ENCODE results near the gene SPTLC1. TPM values are rescaled to one million over a fixed set of nuclear protein-coding genes. Genes with fewer than 3 reads are reported as not detected.

SPTLC1 gene
- total and polyA plus RNA-seq, 2 experiments from 2014 or later, result 54.8 to 100 TPM

GRCh38 chr9:92163276-92163675, 48.1 kb upstream of the SPTLC1 start:
- H3K4me3 Mint-ChIP-seq, result no peak overlapping the region
- H3K4me2 ChIP-seq, result no peak overlapping the region
- DNase-seq (ENCODE audit: low spot score) (no peak), ATAC-seq (no peak)
- no peaks in the 10 kb centered on the region for H3K27me3 ChIP-seq (ENCODE audit: insufficient read depth)
- H3K36me3 Mint-ChIP-seq (ENCODE audit: low read depth), result no peaks in the 10 kb centered on the region; the same call in 2 of the 3 replicates
- no peaks in the 10 kb centered on the region for H4K20me1 ChIP-seq (replicated peaks; ENCODE audit: insufficient read depth)
- TF ChIP-seq STAT1 (IDR thresholded peaks at IDR 0.05; ENCODE audit: unreplicated experiment) (no peak), JUNB (IDR thresholded peaks at IDR 0.05; ENCODE audit: unreplicated experiment) (no peak), ZNF331 (CRISPR knock-in tag; IDR thresholded peaks at IDR 0.05; ENCODE audit: low read depth) (no peak), CREB1 (CRISPR knock-in tag; IDR thresholded peaks at IDR 0.05; ENCODE audit: low read depth) (no peak)
- no peaks in the 10 kb centered on the region for H3F3A ChIP-seq (replicated peaks; ENCODE audit: low read depth)
- no peak overlapping the region for H3K27ac Mint-ChIP-seq
- H3K9me2 ChIP-seq (ENCODE audit: insufficient read depth), result no peaks in the 10 kb centered on the region; the same call in 1 of the 2 replicates
- no peak overlapping the region for H3K4me3 ChIP-seq
- H3K36me3 ChIP-seq (ENCODE audit: insufficient read depth), result no peaks in the 10 kb centered on the region
- peaks cover 6% of the 10 kb centered on the region for H3K27me3 Mint-ChIP-seq (ENCODE audit: insufficient read depth, low read depth, poor library complexity)
- H3K4me1 Mint-ChIP-seq, result no peaks in the 10 kb centered on the region
- no peak overlapping the region for H3K27ac ChIP-seq (ENCODE audit: low read depth)
- no peaks in the 10 kb centered on the region for H3K4me1 ChIP-seq (ENCODE audit: insufficient read depth)
- H3K9me3 Mint-ChIP-seq, result no peaks in the 10 kb centered on the region; the same call in 2 of the 3 replicates
- peak overlapping the region; percentile 60; the same call in 1 of the 2 replicates for H2AFZ ChIP-seq
- H3K79me2 ChIP-seq (replicated peaks; ENCODE audit: insufficient read depth), result no peaks in the 10 kb centered on the region

GRCh38 chr9:92160786-92161185, 45.6 kb upstream of the SPTLC1 start:
- Histone ChIP-seq H3K27ac (ENCODE audit: low read depth) (no peak overlapping the region), H3F3A (replicated peaks; ENCODE audit: low read depth) (no peaks in the 10 kb centered on the region), H3K9me2 (ENCODE audit: insufficient read depth) (no peaks in the 10 kb centered on the region), H3K4me3 (no peak overlapping the region), H3K27me3 (ENCODE audit: insufficient read depth) (no peaks in the 10 kb centered on the region), H3K4me1 (ENCODE audit: insufficient read depth) (no peaks in the 10 kb centered on the region), H3K36me3 (ENCODE audit: insufficient read depth) (no peaks in the 10 kb centered on the region), H2AFZ (no peak overlapping the region), H3K79me2 (replicated peaks; ENCODE audit: insufficient read depth) (no peaks in the 10 kb centered on the region), H3K4me2 (no peak overlapping the region), H4K20me1 (replicated peaks; ENCODE audit: insufficient read depth) (no peaks in the 10 kb centered on the region)
- Mint-ChIP-seq H3K27me3 (ENCODE audit: insufficient read depth, low read depth, poor library complexity) (peaks cover 3% of the 10 kb centered on the region), H3K4me3 (no peak overlapping the region), H3K36me3 (ENCODE audit: low read depth) (no peaks in the 10 kb centered on the region; the same call in 2 of the 3 replicates), H3K27ac (no peak overlapping the region), H3K4me1 (no peaks in the 10 kb centered on the region), H3K9me3 (no peaks in the 10 kb centered on the region; the same call in 2 of the 3 replicates)
- peak; percentile 35 for DNase-seq (ENCODE audit: low spot score)
- peak; percentile 46 for ATAC-seq
- TF ChIP-seq CREB1 (CRISPR knock-in tag; IDR thresholded peaks at IDR 0.05; ENCODE audit: low read depth) (no peak), ZNF331 (CRISPR knock-in tag; IDR thresholded peaks at IDR 0.05; ENCODE audit: low read depth) (no peak), CTCF (conservative IDR thresholded peaks at IDR 0.05; ENCODE audit: low read depth in 2 of 2) (no peak), EZH2 (IDR thresholded peaks at IDR 0.05; ENCODE audit: low read depth, unreplicated experiment) (no peak), POLR2AphosphoS5 (IDR thresholded peaks at IDR 0.05; ENCODE audit: low read depth) (no peak), ETS1 (IDR thresholded peaks at IDR 0.05) (no peak), REST (IDR thresholded peaks at IDR 0.05; ENCODE audit: unreplicated experiment) (no peak), ZNF114 (CRISPR knock-in tag; IDR thresholded peaks at IDR 0.05) (no peak), NANOG (IDR thresholded peaks at IDR 0.05; ENCODE audit: borderline replicate concordance) (no peak), JUNB (IDR thresholded peaks at IDR 0.05; ENCODE audit: unreplicated experiment) (no peak), STAT1 (IDR thresholded peaks at IDR 0.05; ENCODE audit: unreplicated experiment) (no peak), EZH2phosphoT487 (IDR thresholded peaks at IDR 0.05; ENCODE audit: unreplicated experiment) (no peak)
